ENCODE measurements around the gene NAA15.

DNA sequence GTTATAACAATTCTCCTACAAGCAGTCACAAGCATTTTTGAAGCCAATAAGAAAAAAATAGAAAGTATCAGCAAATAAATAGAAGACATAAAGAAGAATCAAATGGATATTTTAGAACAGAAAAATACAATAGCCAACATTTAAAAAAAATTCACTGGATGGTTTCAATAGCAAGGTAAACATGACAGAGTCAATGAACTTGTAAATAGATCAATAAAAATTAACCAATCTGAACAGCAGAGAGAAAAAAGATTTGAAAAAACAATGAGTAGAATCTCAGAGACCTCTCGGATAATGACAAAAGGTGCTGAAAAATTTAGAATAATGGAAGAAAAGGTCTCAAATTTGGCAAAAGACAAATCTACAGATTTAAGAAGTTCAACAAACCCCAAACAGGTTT is 119.3 kb downstream of the NAA15 start:
- TF ChIP-seq POLR2AphosphoS5 (IDR thresholded peaks at IDR 0.05; ENCODE audit: low read depth, low read length), result no peak
- TF ChIP-seq, protein P1, sequence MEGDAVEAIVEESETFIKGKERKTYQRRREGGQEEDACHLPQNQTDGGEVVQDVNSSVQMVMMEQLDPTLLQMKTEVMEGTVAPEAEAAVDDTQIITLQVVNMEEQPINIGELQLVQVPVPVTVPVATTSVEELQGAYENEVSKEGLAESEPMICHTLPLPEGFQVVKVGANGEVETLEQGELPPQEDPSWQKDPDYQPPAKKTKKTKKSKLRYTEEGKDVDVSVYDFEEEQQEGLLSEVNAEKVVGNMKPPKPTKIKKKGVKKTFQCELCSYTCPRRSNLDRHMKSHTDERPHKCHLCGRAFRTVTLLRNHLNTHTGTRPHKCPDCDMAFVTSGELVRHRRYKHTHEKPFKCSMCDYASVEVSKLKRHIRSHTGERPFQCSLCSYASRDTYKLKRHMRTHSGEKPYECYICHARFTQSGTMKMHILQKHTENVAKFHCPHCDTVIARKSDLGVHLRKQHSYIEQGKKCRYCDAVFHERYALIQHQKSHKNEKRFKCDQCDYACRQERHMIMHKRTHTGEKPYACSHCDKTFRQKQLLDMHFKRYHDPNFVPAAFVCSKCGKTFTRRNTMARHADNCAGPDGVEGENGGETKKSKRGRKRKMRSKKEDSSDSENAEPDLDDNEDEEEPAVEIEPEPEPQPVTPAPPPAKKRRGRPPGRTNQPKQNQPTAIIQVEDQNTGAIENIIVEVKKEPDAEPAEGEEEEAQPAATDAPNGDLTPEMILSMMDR (IDR thresholded peaks at IDR 0.05), result no peak
- TF ChIP-seq, protein P2, sequence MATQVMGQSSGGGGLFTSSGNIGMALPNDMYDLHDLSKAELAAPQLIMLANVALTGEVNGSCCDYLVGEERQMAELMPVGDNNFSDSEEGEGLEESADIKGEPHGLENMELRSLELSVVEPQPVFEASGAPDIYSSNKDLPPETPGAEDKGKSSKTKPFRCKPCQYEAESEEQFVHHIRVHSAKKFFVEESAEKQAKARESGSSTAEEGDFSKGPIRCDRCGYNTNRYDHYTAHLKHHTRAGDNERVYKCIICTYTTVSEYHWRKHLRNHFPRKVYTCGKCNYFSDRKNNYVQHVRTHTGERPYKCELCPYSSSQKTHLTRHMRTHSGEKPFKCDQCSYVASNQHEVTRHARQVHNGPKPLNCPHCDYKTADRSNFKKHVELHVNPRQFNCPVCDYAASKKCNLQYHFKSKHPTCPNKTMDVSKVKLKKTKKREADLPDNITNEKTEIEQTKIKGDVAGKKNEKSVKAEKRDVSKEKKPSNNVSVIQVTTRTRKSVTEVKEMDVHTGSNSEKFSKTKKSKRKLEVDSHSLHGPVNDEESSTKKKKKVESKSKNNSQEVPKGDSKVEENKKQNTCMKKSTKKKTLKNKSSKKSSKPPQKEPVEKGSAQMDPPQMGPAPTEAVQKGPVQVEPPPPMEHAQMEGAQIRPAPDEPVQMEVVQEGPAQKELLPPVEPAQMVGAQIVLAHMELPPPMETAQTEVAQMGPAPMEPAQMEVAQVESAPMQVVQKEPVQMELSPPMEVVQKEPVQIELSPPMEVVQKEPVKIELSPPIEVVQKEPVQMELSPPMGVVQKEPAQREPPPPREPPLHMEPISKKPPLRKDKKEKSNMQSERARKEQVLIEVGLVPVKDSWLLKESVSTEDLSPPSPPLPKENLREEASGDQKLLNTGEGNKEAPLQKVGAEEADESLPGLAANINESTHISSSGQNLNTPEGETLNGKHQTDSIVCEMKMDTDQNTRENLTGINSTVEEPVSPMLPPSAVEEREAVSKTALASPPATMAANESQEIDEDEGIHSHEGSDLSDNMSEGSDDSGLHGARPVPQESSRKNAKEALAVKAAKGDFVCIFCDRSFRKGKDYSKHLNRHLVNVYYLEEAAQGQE (IDR thresholded peaks at IDR 0.05; ENCODE audit: insufficient read depth in 1 of 2, low read depth in 2 of 2, low read length in 1 of 2), result no peak

Measured in Panc1 (cell line).